Hepatic stellate cell (primary cell): ENCODE results near the gene LOC128125822.

Experiments
- DNase-seq: peaks from one replicate; pipeline ENCODE4 v3.0.0; 2011; ENCODE audit warnings: low spot score

LOC128125822 gene

DNA sequence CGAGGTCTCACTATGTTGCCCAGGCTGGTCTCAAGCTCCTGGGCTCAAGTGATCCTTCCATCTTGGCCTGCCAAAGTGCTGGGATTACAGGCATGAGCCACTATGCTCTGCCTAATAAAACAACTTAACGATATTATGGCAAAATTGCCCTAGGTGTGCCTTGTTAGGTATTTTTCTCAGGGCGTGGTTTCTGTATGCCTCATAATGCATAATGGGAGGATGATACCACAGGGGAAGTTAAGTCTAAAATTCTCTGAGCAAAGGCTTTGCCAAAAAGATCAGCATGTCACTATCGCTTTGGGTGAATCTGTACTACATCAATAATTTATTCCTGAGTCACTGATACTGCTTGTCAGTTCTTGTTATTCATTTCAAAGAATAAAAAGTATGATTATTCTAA is 15.9 kb upstream of the LOC128125822 start:
- no peak for DNase-seq

DNA sequence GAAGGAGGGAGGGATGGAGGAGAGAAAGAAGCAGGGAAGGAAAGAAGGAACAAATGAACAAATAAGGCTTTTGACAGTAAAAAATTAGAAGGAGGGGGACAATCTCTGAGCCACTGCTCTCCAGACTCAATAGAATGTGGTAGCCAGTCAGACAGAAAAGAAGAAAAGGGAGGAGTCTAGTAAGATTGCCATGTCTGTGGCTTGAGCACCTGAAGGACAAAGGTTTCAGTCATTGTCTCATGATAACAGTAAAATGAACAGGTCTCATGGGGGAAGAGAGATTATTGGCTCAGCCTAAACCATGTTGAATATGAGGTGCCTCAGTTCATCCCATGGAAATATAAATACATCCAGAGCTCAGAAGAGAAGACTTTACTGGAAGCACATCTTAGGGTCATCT is 14.0 kb upstream of the LOC128125822 start:
- no peak for DNase-seq

GRCh38 chr6:63560801-63561287 is 11.4 kb upstream of the LOC128125822 start:
- DNase-seq: no peak

DNA sequence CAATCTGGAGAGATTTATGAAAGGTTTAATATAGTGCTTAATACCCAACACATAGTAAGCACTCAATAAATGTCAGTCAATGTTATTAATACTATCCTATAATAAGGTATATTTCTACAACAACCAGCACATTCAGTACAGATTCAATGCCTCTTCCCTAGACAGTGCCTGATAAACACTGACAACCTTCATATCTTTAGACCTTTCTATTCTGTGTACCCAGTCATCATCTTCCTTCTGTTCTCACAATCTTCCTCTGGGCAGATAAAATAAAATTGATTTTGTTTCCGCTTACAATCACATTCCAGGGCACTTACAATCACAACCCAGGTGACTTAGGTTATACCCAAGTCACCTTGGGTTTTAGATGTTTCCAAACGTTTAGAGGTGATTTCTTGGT is 11.0 kb upstream of the LOC128125822 start:
- no peak for DNase-seq

GRCh38 chr6:63563235-63563634 is 9.0 kb upstream of the LOC128125822 start:
- no peak for DNase-seq

GRCh38 chr6:63565058-63565726 is 7.1 kb upstream of the LOC128125822 start:
- DNase-seq: no peak

- no peak for DNase-seq
These were observed 6.3 kb upstream of the LOC128125822 start for GRCh38 chr6:63565727-63566596.

GRCh38 chr6:63567966-63568365 is 4.3 kb upstream of the LOC128125822 start:
- DNase-seq: no peak

- peak; percentile 45 for DNase-seq
These were observed 778 bp upstream of the LOC128125822 start for GRCh38 chr6:63571361-63572043.

DNA sequence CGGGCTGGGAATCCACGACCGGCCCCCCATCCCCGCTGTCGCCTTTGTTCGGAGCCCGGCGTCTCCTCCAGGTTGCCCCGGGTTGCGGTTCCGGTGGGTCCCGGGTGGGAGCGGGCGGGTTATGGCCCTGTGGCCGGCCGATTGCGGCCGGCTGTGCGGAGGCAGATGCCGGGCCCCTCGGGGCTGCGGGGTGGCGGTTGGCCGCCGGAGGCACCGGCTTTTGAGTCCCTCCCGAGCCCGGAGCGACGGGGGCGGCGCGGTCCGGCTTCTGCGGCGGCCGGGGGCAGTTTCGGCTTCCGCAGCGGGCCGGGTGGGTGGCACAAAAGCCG is 431 bp downstream of the LOC128125822 start:
- peak; percentile 16 for DNase-seq

DNA sequence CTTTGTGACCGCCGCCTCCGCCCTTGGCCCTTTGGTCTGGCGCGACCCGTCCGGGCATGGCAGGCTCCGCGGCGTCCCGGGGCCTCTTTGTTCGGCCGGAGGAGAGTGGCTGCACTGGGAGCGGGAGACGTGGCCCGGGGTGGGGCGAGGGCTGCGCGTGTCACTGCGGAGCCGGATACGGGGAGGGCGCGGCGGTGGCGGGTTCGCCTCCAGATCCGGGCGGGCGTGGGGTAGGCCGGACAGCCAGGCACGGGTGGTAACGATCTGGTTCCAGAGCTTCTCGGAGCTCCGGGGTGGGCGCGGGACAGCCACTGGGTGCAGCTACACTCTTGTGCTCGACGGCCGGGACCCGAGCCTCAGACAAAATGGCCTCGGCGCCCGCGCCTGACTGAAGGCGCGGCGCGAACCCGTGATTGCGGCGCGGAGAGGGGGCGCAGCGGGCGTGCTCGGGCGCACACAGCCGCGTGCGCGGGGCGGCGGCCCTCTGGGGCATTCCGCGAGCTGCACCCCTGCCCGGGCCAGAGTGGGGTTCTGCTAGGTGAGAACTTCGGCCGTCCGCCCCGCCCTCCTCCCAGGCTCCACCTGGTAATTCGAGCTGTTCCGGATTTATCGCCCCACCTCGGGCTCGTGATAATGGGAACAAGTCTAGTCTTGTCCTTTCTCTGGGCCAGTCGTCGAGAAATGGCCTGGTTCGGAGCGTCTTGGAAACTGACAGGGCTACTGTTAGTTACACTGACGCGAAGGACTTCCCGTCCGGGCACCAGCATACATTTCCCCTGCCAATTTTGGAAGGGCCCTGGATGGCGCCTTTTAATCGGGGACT is 1.0 kb downstream of the LOC128125822 start:
- DNase-seq: peak; percentile 52

DNA sequence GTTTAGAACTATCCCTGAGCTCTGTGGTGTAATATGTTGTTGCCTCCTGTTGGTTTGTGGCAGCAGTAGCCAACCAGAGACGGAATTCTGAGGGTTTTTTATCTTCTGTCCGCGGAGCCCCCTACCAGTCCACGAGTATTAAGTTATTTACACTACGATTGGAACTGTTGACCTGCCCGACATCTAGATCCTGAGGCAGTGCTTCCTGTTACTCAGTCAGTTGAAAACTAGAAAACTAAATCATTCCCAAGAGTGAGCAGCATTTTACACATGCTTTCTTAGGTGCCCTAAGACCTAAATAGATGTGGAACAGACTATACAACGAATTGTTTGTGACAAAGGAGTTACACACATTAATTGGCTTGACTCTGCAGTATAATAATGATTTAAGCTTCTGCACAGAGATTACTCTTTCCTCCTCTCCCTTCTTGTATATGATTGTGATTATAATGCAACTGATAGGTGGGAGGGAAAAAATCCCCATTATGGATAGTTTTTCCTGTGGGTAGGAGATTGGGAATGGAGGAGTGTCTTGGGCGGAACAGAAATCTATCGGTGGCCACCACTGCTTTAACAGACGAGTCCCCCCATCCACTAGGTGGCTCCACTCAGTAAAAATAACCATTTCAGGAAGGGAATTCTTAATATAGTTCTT is 1.7 kb downstream of the LOC128125822 start:
- DNase-seq: peak; percentile 37

- no peak for DNase-seq
These were observed 2.2 kb downstream of the LOC128125822 start for GRCh38 chr6:63574554-63574900.

- no peak for DNase-seq
These were observed 4.0 kb downstream of the LOC128125822 start for GRCh38 chr6:63576147-63576772.

- DNase-seq: no peak
These were observed 4.9 kb downstream of the LOC128125822 start for GRCh38 chr6:63576985-63577712.

DNA sequence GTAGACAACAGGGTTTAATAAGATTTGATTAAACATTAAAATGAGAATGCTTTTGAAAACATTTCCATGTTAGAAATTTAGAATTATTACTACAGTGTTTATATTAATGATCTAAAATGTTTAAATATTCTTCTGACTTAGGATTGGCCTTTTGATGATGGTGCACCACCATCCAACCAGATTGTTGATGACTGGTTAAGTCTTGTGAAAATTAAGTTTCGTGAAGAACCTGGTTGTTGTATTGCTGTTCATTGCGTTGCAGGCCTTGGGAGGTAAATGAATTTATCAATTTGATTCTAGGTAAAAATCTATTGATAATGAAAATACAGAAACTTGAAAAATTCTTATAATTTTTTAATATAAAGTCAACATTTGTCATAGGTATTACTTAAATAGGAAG is 6.5 kb downstream of the LOC128125822 start:
- no peak for DNase-seq

GRCh38 chr6:63579937-63580703 is 7.8 kb downstream of the LOC128125822 start:
- no peak for DNase-seq

GRCh38 chr6:63580704-63580961 is 8.4 kb downstream of the LOC128125822 start:
- DNase-seq: no peak

DNA sequence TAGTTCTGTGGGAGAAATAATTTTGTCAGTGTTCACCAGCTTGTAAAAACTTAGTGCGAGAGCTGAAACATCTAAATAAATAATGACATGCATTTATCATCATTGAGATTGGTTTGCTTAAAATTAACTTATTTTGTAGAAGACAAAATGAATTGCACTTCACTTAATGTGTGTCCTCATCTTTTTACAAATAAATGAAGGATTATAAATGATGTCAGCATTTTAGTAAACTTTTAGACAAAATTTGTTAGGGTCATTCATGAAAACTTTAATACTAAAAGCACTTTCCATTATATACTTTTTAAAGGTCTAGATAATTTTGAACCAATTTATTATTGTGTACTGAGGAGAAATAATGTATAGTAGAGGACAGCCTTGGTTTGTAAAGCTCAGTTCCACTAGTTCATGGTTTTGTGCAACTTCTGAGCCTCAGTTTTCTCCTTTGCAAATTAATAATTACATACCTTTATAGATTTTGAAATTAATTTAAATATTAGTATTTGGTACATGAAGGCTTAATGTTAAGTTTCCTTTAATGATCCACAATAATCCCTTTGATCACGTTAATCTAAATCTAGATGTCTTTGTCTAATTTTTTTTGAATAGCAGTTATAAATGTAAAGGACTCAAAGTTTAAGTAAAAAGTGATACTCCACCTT is 9.2 kb downstream of the LOC128125822 start:
- no peak for DNase-seq
